HEK293 (cell line): Measurements from ENCODE around the gene STK32C.

Source experiments
- MYNN ChIP-seq: fragments of 450-650 bp; formaldehyde crosslinking; IDR thresholded peaks from 2 replicates; pipeline ENCODE4 v1.5.1; 2016; ENCODE audit warnings: missing biosample characterization, missing genetic modification characterization, borderline replicate concordance
- ZNF16 ChIP-seq: fragments of 450-650 bp; formaldehyde crosslinking; IDR thresholded peaks from 2 replicates; pipeline ENCODE4 v1.5.1; 2016; ENCODE audit warnings: low read depth, missing biosample characterization, missing genetic modification characterization
- TF ChIP-seq, protein P1 (sequence below): fragments of 450-650 bp; formaldehyde crosslinking; IDR thresholded peaks from 2 replicates; pipeline ENCODE4 v1.5.1; 2016; ENCODE audit warnings: missing biosample characterization, missing genetic modification characterization

DNA sequence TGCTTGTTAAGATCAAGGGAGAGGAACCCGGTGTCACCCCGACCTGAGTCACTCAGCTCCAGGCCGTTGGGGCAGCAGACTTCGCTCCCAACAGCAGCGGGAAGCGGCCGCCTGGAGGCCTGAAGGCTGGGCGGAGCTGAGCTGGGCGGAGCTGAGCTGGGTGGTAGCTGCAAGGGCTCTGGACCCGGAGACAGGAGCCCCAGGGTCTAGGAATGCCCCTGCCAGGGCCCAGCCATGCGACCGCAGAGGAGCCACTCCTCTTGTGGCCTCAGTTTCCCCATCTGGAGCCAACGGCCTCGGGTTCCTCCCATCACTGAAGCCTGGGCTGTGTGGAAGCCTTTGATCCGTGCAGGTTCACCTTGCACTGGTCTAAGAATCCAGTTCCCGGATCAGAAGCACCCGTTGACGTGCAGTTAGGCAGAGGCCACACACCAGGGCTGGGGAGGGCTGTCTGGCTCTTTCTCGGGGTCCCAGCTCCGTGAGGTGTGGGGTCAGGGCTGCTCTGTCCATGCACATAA lies 142.9 kb downstream of the STK32C start:
- TF ChIP-seq ZNF16 (tag by site-specific recombination) (no peak), MYNN (tag by site-specific recombination) (no peak)
- TF ChIP-seq, protein P1, sequence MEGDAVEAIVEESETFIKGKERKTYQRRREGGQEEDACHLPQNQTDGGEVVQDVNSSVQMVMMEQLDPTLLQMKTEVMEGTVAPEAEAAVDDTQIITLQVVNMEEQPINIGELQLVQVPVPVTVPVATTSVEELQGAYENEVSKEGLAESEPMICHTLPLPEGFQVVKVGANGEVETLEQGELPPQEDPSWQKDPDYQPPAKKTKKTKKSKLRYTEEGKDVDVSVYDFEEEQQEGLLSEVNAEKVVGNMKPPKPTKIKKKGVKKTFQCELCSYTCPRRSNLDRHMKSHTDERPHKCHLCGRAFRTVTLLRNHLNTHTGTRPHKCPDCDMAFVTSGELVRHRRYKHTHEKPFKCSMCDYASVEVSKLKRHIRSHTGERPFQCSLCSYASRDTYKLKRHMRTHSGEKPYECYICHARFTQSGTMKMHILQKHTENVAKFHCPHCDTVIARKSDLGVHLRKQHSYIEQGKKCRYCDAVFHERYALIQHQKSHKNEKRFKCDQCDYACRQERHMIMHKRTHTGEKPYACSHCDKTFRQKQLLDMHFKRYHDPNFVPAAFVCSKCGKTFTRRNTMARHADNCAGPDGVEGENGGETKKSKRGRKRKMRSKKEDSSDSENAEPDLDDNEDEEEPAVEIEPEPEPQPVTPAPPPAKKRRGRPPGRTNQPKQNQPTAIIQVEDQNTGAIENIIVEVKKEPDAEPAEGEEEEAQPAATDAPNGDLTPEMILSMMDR (tag by site-specific recombination) = no peak
